HEK293 (cell line): ENCODE results near the gene FOXN4.

Experiments used
- CTCF ChIA-PET: fragments of 350-600 bp; formaldehyde crosslinking; extraction: SDS; loops from one replicate; lab custom pipeline; 2021; ENCODE audit warnings: antibody characterized with exemption; lab: Yijun Ruan, JAX
- POLR2A ChIA-PET: fragments of 300-600 bp; formaldehyde crosslinking; extraction: SDS; loops from one replicate; lab custom pipeline; 2020; ENCODE audit warnings: antibody characterized with exemption, inconsistent platforms; lab: Yijun Ruan, JAX
- H3K27ac ChIP-seq: fragments of 200-500 bp; sonication (Bioruptor generic); 2 replicates; pipeline ENCODE4 v1.5.1; 2014; ENCODE audit warnings: low read depth, low read length, control low read depth, inconsistent platforms; ENCODE audit errors: extremely low read depth
- H3K36me3 ChIP-seq, 2 experiments: fragments of 200-500 bp in 1 of 2; sonication (Bioruptor generic) in 1 of 2; 1 replicate in 1 of 2; 2 replicates in 1 of 2; pipeline ENCODE4 v1.5.1; 2014 to 2017; ENCODE audit warnings: inconsistent platforms in 2 of 2, low read length in 2 of 2; ENCODE audit not compliant: control insufficient read depth in 2 of 2, insufficient read depth in 1 of 2
- H3K4me1 ChIP-seq: fragments of 200-500 bp; sonication (Bioruptor generic); 2 replicates; pipeline ENCODE4 v1.5.1; 2014; ENCODE audit warnings: mild to moderate bottlenecking, low read length, inconsistent platforms; ENCODE audit not compliant: control insufficient read depth, insufficient read depth
- H3K4me3 ChIP-seq: 2 replicates; pipeline ENCODE4 v1.5.1; 2011; ENCODE audit warnings: low read depth, mild to moderate bottlenecking, control low read depth, low read length, moderate library complexity
- H3K9me3 ChIP-seq: fragments of 200-500 bp; sonication (Bioruptor generic); 2 replicates; pipeline ENCODE4 v1.5.1; 2014; ENCODE audit warnings: low read depth, low read length, inconsistent platforms; ENCODE audit not compliant: control insufficient read depth, insufficient read depth
- AEBP2 ChIP-seq: fragments of 450-650 bp; formaldehyde crosslinking; IDR thresholded peaks from 2 replicates; pipeline ENCODE4 v1.5.1; 2016; ENCODE audit warnings: missing biosample characterization, missing genetic modification characterization, borderline replicate concordance
- GLIS1 ChIP-seq: fragments of 450-650 bp; formaldehyde crosslinking; IDR thresholded peaks from 2 replicates; pipeline ENCODE4 v1.5.1; 2016; ENCODE audit warnings: missing biosample characterization, missing genetic modification characterization
- PATZ1 ChIP-seq: fragments of 450-650 bp; formaldehyde crosslinking; IDR thresholded peaks from 2 replicates; pipeline ENCODE4 v1.5.1; 2016; ENCODE audit warnings: missing biosample characterization, missing genetic modification characterization
- ZNF138 ChIP-seq: fragments of 450-650 bp; formaldehyde crosslinking; IDR thresholded peaks from 2 replicates; pipeline ENCODE4 v1.5.1; 2016; ENCODE audit warnings: missing biosample characterization, missing genetic modification characterization, borderline replicate concordance
- ZNF146 ChIP-seq: fragments of 450-650 bp; formaldehyde crosslinking; IDR thresholded peaks from 2 replicates; pipeline ENCODE4 v1.5.1; 2016; ENCODE audit warnings: missing biosample characterization, missing genetic modification characterization
- ZNF175 ChIP-seq: fragments of 450-650 bp; formaldehyde crosslinking; IDR thresholded peaks from 2 replicates; pipeline ENCODE4 v1.5.1; 2016; ENCODE audit warnings: missing biosample characterization, missing genetic modification characterization
- ZNF214 ChIP-seq: fragments of 450-650 bp; formaldehyde crosslinking; IDR thresholded peaks from 2 replicates; pipeline ENCODE4 v1.5.1; 2017; ENCODE audit warnings: missing biosample characterization, mild to moderate bottlenecking, missing genetic modification characterization, borderline replicate concordance
- ZNF26 ChIP-seq: fragments of 450-650 bp; formaldehyde crosslinking; IDR thresholded peaks from 2 replicates; pipeline ENCODE4 v1.5.1; 2016; ENCODE audit warnings: missing biosample characterization, missing genetic modification characterization
- ZNF280D ChIP-seq: fragments of 450-650 bp; formaldehyde crosslinking; IDR thresholded peaks from 2 replicates; pipeline ENCODE4 v1.5.1; 2016; ENCODE audit warnings: missing biosample characterization, missing genetic modification characterization
- ZNF521 ChIP-seq: fragments of 450-650 bp; formaldehyde crosslinking; IDR thresholded peaks from 2 replicates; pipeline ENCODE4 v1.5.1; 2017; ENCODE audit warnings: missing biosample characterization, mild to moderate bottlenecking, missing genetic modification characterization
- ZNF701 ChIP-seq: fragments of 450-650 bp; formaldehyde crosslinking; IDR thresholded peaks from 2 replicates; pipeline ENCODE4 v1.5.1; 2016; ENCODE audit warnings: missing biosample characterization, missing genetic modification characterization
- ZNF768 ChIP-seq: fragments of 450-650 bp; formaldehyde crosslinking; IDR thresholded peaks from 2 replicates; pipeline ENCODE4 v1.5.1; 2018; ENCODE audit warnings: missing biosample characterization, mild to moderate bottlenecking, missing genetic modification characterization
- ZNF777 ChIP-seq: fragments of 450-650 bp; formaldehyde crosslinking; IDR thresholded peaks from 2 replicates; pipeline ENCODE4 v1.5.1; 2017; ENCODE audit warnings: missing biosample characterization, missing genetic modification characterization, borderline replicate concordance
- ZNF792 ChIP-seq: fragments of 450-650 bp; formaldehyde crosslinking; IDR thresholded peaks from 2 replicates; pipeline ENCODE4 v1.5.1; 2016; ENCODE audit warnings: missing biosample characterization, missing genetic modification characterization
- TF ChIP-seq, protein P1 (sequence below): fragments of 450-650 bp; formaldehyde crosslinking; IDR thresholded peaks from 2 replicates; pipeline ENCODE4 v1.5.1; 2017; ENCODE audit warnings: missing biosample characterization, missing genetic modification characterization

The FOXN4 gene

DNA sequence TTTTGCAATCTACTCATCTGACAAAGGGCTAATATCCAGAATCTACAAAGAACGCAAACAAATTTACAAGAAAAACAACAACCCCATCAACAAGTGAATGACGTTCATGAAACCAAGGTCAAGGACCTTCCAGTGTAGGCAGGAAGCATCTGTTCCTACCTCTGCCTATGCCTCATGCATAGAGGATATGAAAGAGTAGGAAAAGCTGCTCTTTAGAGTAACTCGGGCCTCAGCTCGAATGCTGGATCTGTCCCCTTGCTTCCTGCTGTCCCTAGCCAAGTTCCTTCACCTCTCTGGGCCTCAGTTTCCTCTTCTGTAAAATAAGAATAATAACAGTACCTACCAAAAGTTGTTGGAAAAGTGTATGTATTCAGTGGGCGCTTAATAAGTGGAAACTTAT, 65.0 kb downstream of the FOXN4 start:
- Histone ChIP-seq H3K27ac (no peak overlapping the region), H3K4me3 (no peak overlapping the region)
- POLR2A ChIA-PET = no interaction called here
- no peak for TF ChIP-seq ZNF138 (tag by site-specific recombination)
- TF ChIP-seq, all 188 proteins: peak for 0
- CTCF ChIA-PET = interaction anchor here (1.1 to 2.4 kb wide), 2 partner anchors 19 to 143 kb away, joined by 3 to 12 read pairs; no protein-coding TSS in a partner anchor
- Histone ChIP-seq H3K36me3 (peaks cover 14 to 43% of the 10 kb centered on the region in 2 experiments; a peak in 2 of 3 replicates), H3K9me3 (no peaks in the 10 kb centered on the region), H3K4me1 (no peaks in the 10 kb centered on the region)

GRCh38 chr12:109241936-109242335, 67.1 kb downstream of the FOXN4 start:
- CTCF ChIA-PET = no interaction called here
- no peaks in the 10 kb centered on the region for H3K9me3 ChIP-seq
- TF ChIP-seq ZNF175 (no peak), ZNF777 (tag by site-specific recombination) (no peak), ZNF768 (tag by site-specific recombination) (no peak), AEBP2 (tag by site-specific recombination) (no peak), ZNF214 (tag by site-specific recombination) (no peak), ZNF521 (tag by site-specific recombination) (no peak)
- peaks cover 14 to 48% of the 10 kb centered on the region in 2 experiments; a peak in 2 of 3 replicates for H3K36me3 ChIP-seq
- no peak overlapping the region for H3K27ac ChIP-seq
- H3K4me3 ChIP-seq = no peak overlapping the region
- no peaks in the 10 kb centered on the region for H3K4me1 ChIP-seq
- POLR2A ChIA-PET = no interaction called here

- POLR2A ChIA-PET = no interaction called here
- H3K9me3 ChIP-seq = no peaks in the 10 kb centered on the region
- peaks cover 10 to 47% of the 10 kb centered on the region in 2 experiments; a peak in 2 of 3 replicates for H3K36me3 ChIP-seq
- CTCF ChIA-PET = no interaction called here
- no peak overlapping the region for H3K4me3 ChIP-seq
- H3K4me1 ChIP-seq = no peaks in the 10 kb centered on the region
- no peak overlapping the region for H3K27ac ChIP-seq
- TF ChIP-seq ZNF701 (tag by site-specific recombination) (no peak), ZNF26 (tag by site-specific recombination) (no peak)
Measured at GRCh38 chr12:109240365-109240764, 68.7 kb downstream of the FOXN4 start.

- peaks cover 10 to 47% of the 10 kb centered on the region in 2 experiments; a peak in 2 of 3 replicates for H3K36me3 ChIP-seq
- H3K4me3 ChIP-seq = no peak overlapping the region
- no peaks in the 10 kb centered on the region for H3K9me3 ChIP-seq
- CTCF ChIA-PET = no interaction called here
- no peaks in the 10 kb centered on the region for H3K4me1 ChIP-seq
- no peak overlapping the region for H3K27ac ChIP-seq
- POLR2A ChIA-PET = no interaction called here
- TF ChIP-seq ZNF146 (no peak), ZNF280D (no peak), ZNF26 (tag by site-specific recombination) (no peak), PATZ1 (tag by site-specific recombination) (no peak), ZNF792 (no peak), GLIS1 (tag by site-specific recombination) (no peak)
- TF ChIP-seq, protein P1, sequence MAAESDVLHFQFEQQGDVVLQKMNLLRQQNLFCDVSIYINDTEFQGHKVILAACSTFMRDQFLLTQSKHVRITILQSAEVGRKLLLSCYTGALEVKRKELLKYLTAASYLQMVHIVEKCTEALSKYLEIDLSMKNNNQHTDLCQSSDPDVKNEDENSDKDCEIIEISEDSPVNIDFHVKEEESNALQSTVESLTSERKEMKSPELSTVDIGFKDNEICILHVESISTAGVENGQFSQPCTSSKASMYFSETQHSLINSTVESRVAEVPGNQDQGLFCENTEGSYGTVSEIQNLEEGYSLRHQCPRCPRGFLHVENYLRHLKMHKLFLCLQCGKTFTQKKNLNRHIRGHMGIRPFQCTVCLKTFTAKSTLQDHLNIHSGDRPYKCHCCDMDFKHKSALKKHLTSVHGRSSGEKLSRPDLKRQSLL (tag by site-specific recombination) = no peak
Measured at GRCh38 chr12:109239691-109240090, 69.4 kb downstream of the FOXN4 start.
